Activated naive CD4-positive, alpha-beta T cell treated with anti-CD3 and anti-CD28 coated beads, Interleukin-2, amount 50 U/mL, for 72 hours (primary cell): Measurements from ENCODE around the gene SPATS2. TPM values are rescaled to one million over a fixed set of nuclear protein-coding genes. Genes with fewer than 3 reads are reported as not detected.

Source experiments
- ATAC-seq, 2 donors: fragments of 150-1000 bp; cut with Tn5 transposase; 2 replicates each; pipeline ENCODE4 v1.10.0; 2021; ENCODE audit warnings: mild to moderate bottlenecking in 2 of 2, moderate library complexity in 2 of 2
- DNase-seq, 2 donors: peaks; one replicate each; pipeline ENCODE4 v3.0.0; 2021 to 2022; ENCODE audit warnings: low spot score in 2 of 2
- H3K27ac Mint-ChIP-seq, 2 donors: one replicate each; pipeline ENCODE4 v1.8.0; 2022; ENCODE audit warnings: mild to moderate bottlenecking in 2 of 2, mixed read lengths in 2 of 2
- H3K36me3 Mint-ChIP-seq, 2 donors: one replicate each; pipeline ENCODE4 v1.8.0; 2022; ENCODE audit warnings: mixed read lengths in 2 of 2
- H3K9me3 Mint-ChIP-seq, 2 donors: one replicate each; pipeline ENCODE4 v1.8.0; 2022; ENCODE audit warnings: mixed read lengths in 2 of 2
- total RNA-seq, 2 donors: library from RNA; stranded (reverse); gene quantifications; one replicate each; pipeline ENCODE4 v1.2.3, GENCODE V29; 2022

SPATS2 gene
- total RNA-seq, 2 donors from 2014 or later = 14.3 to 20.8 TPM

GRCh38 chr12:49461221-49461620 lies 94.0 kb downstream of the SPATS2 start:
- H3K9me3 Mint-ChIP-seq = no peaks in the 10 kb centered on the region
- DNase-seq = no peak
- no peak overlapping the region for H3K27ac Mint-ChIP-seq
- no peak for ATAC-seq
- no peaks in the 10 kb centered on the region for H3K36me3 Mint-ChIP-seq

GRCh38 chr12:49462083-49462744 lies 95.0 kb downstream of the SPATS2 start:
- DNase-seq (no peak), ATAC-seq (no peak)
- Mint-ChIP-seq H3K36me3 (no peaks in the 10 kb centered on the region), H3K9me3 (no peaks in the 10 kb centered on the region), H3K27ac (no peak overlapping the region)

GRCh38 chr12:49465132-49465531 lies 97.9 kb downstream of the SPATS2 start:
- ATAC-seq = no peak
- H3K27ac Mint-ChIP-seq = no peak overlapping the region
- H3K9me3 Mint-ChIP-seq = no peaks in the 10 kb centered on the region
- DNase-seq = no peak
- H3K36me3 Mint-ChIP-seq = no peaks in the 10 kb centered on the region

- Mint-ChIP-seq H3K36me3 (no peaks in the 10 kb centered on the region), H3K27ac (no peak overlapping the region), H3K9me3 (no peaks in the 10 kb centered on the region)
- DNase-seq (no peak), ATAC-seq (no peak)
Observed at GRCh38 chr12:49470986-49471385, 103.7 kb downstream of the SPATS2 start.

- H3K27ac Mint-ChIP-seq = no peak overlapping the region
- no peaks in the 10 kb centered on the region for H3K9me3 Mint-ChIP-seq
- no peaks in the 10 kb centered on the region for H3K36me3 Mint-ChIP-seq
- no peak for ATAC-seq
- no peak for DNase-seq
Observed at GRCh38 chr12:49471557-49471956, 104.3 kb downstream of the SPATS2 start.

GRCh38 chr12:49476091-49476490 lies 108.8 kb downstream of the SPATS2 start:
- H3K27ac Mint-ChIP-seq = no peak overlapping the region
- ATAC-seq = no peak
- H3K36me3 Mint-ChIP-seq = no peaks in the 10 kb centered on the region
- no peak for DNase-seq
- no peaks in the 10 kb centered on the region for H3K9me3 Mint-ChIP-seq

- DNase-seq (no peak), ATAC-seq (no peak)
- no peaks in the 10 kb centered on the region for H3K36me3 Mint-ChIP-seq
- peak overlapping the region in 1 of 2 donors; percentile 36 for H3K27ac Mint-ChIP-seq
- H3K9me3 Mint-ChIP-seq = no peaks in the 10 kb centered on the region
Observed at GRCh38 chr12:49478949-49479664, 111.8 kb downstream of the SPATS2 start.

GRCh38 chr12:49482095-49483051 lies 115.1 kb downstream of the SPATS2 start:
- DNase-seq (no peak), ATAC-seq (no peak)
- Mint-ChIP-seq H3K9me3 (no peaks in the 10 kb centered on the region), H3K36me3 (no peaks in the 10 kb centered on the region), H3K27ac (no peak overlapping the region)

GRCh38 chr12:49483619-49484018 lies 116.4 kb downstream of the SPATS2 start:
- Mint-ChIP-seq H3K27ac (no peak overlapping the region), H3K36me3 (no peaks in the 10 kb centered on the region), H3K9me3 (no peaks in the 10 kb centered on the region)
- DNase-seq = no peak
- ATAC-seq = no peak

- ATAC-seq (no peak), DNase-seq (no peak)
- no peaks in the 10 kb centered on the region for H3K9me3 Mint-ChIP-seq
- peak overlapping the region in 1 of 2 donors; percentile 37 for H3K27ac Mint-ChIP-seq
- no peaks in the 10 kb centered on the region for H3K36me3 Mint-ChIP-seq
Observed at GRCh38 chr12:49487605-49488004, 120.3 kb downstream of the SPATS2 start.

GRCh38 chr12:49489154-49489553 lies 121.9 kb downstream of the SPATS2 start:
- no peaks in the 10 kb centered on the region for H3K36me3 Mint-ChIP-seq
- DNase-seq (no peak), ATAC-seq (no peak)
- no peaks in the 10 kb centered on the region for H3K9me3 Mint-ChIP-seq
- no peak overlapping the region for H3K27ac Mint-ChIP-seq

GRCh38 chr12:49489720-49490119 lies 122.5 kb downstream of the SPATS2 start:
- DNase-seq = no peak
- Mint-ChIP-seq H3K27ac (no peak overlapping the region), H3K9me3 (no peaks in the 10 kb centered on the region), H3K36me3 (no peaks in the 10 kb centered on the region)
- ATAC-seq = no peak

- Mint-ChIP-seq H3K36me3 (no peaks in the 10 kb centered on the region), H3K27ac (no peak overlapping the region), H3K9me3 (no peaks in the 10 kb centered on the region)
- ATAC-seq = no peak
- DNase-seq = no peak
Observed at GRCh38 chr12:49491823-49492222, 124.6 kb downstream of the SPATS2 start.

- no peaks in the 10 kb centered on the region for H3K9me3 Mint-ChIP-seq
Observed at GRCh38 chr12:49493900-49494299, 126.6 kb downstream of the SPATS2 start.

GRCh38 chr12:49496417-49497360 lies 129.4 kb downstream of the SPATS2 start:
- no peak for ATAC-seq

More at GRCh38 chr12:49493900-49494299, 126.6 kb downstream of the SPATS2 start:
- Mint-ChIP-seq H3K36me3 (peaks cover 0 to 7% of the 10 kb centered on the region in 2 donors), H3K27ac (no peak overlapping the region)
- DNase-seq (no peak), ATAC-seq (no peak)

GRCh38 chr12:49501895-49502294 lies 134.6 kb downstream of the SPATS2 start:
- Mint-ChIP-seq H3K9me3 (no peaks in the 10 kb centered on the region), H3K36me3 (peaks cover 0 to 7% of the 10 kb centered on the region in 2 donors), H3K27ac (peak overlapping the region in 1 of 2 donors; percentile 38)
- no peak for ATAC-seq
- no peak for DNase-seq

More at GRCh38 chr12:49496417-49497360, 129.4 kb downstream of the SPATS2 start:
- Mint-ChIP-seq H3K36me3 (peaks cover 0 to 7% of the 10 kb centered on the region in 2 donors), H3K9me3 (no peaks in the 10 kb centered on the region), H3K27ac (no peak overlapping the region)
- no peak for DNase-seq
